ENCODE data around the gene PCDHA8.

- TF ChIP-seq CTCF (IDR thresholded peaks at IDR 0.05) = no peak
- TF ChIP-seq POLR2A (IDR thresholded peaks at IDR 0.05) = no peak
Measured at GRCh38 chr5:140883927-140884697, 43.1 kb downstream of the PCDHA8 start.
